Brain microvascular endothelial cell (primary cell): ENCODE measurements around the gene C1orf146.

ENCODE experiments used
- DNase-seq: peaks from one replicate; pipeline ENCODE4 v3.0.0-alpha.2; 2020
- H3K27ac ChIP-seq: fragments of 250-450 bp; sonication (Bioruptor Pico); 2 replicates; pipeline ENCODE4 v1.5.1; 2020; ENCODE audit warnings: mild to moderate bottlenecking, moderate library complexity
- H3K27me3 ChIP-seq: fragments of 250-450 bp; sonication (Bioruptor Pico); replicated peaks from 2 replicates; pipeline ENCODE4 v1.5.1; 2020; ENCODE audit warnings: mild to moderate bottlenecking
- H3K36me3 ChIP-seq: fragments of 250-450 bp; sonication (Bioruptor Pico); replicated peaks from 2 replicates; pipeline ENCODE4 v1.5.1; 2020; ENCODE audit warnings: mild to moderate bottlenecking
- H3K4me3 ChIP-seq: 2 replicates; pipeline ENCODE4 v1.5.1; 2011; ENCODE audit warnings: low read depth, mild to moderate bottlenecking, control low read depth, low read length, moderate library complexity
- in situ Hi-C: cut with HindIII; loops from 2 replicates; pipeline ENCODE4 v1.10.0; 2017; ENCODE audit warnings: low sequenced_read_pairs, low pct_ligation_motif_present
- TF ChIP-seq, protein P1 (sequence below): IDR thresholded peaks from 2 replicates; pipeline ENCODE4 v1.5.1; 2011; ENCODE audit warnings: low read depth, mild to moderate bottlenecking, moderate library complexity, low read length, control low read depth, inconsistent platforms; ENCODE audit errors: missing control alignments

C1orf146 gene

GRCh38 chr1:92210701-92211100 is 7.0 kb upstream of the C1orf146 start:
- peak; percentile 42 for DNase-seq
- Histone ChIP-seq H3K27me3 (no peaks in the 10 kb centered on the region), H3K36me3 (no peaks in the 10 kb centered on the region), H3K27ac (peak overlapping the region; percentile 81), H3K4me3 (no peak overlapping the region)
- TF ChIP-seq, protein P1, sequence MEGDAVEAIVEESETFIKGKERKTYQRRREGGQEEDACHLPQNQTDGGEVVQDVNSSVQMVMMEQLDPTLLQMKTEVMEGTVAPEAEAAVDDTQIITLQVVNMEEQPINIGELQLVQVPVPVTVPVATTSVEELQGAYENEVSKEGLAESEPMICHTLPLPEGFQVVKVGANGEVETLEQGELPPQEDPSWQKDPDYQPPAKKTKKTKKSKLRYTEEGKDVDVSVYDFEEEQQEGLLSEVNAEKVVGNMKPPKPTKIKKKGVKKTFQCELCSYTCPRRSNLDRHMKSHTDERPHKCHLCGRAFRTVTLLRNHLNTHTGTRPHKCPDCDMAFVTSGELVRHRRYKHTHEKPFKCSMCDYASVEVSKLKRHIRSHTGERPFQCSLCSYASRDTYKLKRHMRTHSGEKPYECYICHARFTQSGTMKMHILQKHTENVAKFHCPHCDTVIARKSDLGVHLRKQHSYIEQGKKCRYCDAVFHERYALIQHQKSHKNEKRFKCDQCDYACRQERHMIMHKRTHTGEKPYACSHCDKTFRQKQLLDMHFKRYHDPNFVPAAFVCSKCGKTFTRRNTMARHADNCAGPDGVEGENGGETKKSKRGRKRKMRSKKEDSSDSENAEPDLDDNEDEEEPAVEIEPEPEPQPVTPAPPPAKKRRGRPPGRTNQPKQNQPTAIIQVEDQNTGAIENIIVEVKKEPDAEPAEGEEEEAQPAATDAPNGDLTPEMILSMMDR = no peak
- in situ Hi-C loops = no loop called here

DNA sequence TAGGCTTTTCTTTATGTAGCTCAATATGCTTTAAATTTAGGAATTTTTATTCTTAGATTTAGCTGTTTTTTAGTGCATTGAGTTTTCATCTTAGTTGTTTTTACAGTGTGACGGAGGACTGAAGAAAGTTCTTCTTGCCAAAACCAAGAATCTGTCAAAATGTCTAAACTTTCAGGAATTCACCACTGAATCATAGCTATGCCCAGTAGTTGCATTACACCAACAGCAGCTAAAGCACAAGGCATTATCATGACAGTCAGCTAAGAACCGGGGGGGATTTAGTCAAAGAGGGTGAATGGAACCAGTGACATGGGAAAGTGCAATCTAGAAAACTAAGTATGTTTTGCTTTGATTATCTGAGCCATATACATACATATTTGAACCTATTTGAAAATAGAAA is 6.5 kb upstream of the C1orf146 start:
- H3K27ac ChIP-seq = peak overlapping the region; percentile 81
- in situ Hi-C loops = no loop called here

GRCh38 chr1:92218559-92218958 is 844 bp downstream of the C1orf146 start:
- Histone ChIP-seq H3K27ac (no peak overlapping the region), H3K4me3 (no peak overlapping the region), H3K27me3 (no peaks in the 10 kb centered on the region), H3K36me3 (no peaks in the 10 kb centered on the region)
- in situ Hi-C loops = no loop called here
- no peak for DNase-seq
- TF ChIP-seq, protein P1 = no peak

More for the DNA sequence above, 6.5 kb upstream of the C1orf146 start:
- DNase-seq = peak; percentile 82
- H3K4me3 ChIP-seq = no peak overlapping the region
- no peaks in the 10 kb centered on the region for H3K27me3 ChIP-seq
- H3K36me3 ChIP-seq = no peaks in the 10 kb centered on the region
- TF ChIP-seq, protein P1 = no peak

DNA sequence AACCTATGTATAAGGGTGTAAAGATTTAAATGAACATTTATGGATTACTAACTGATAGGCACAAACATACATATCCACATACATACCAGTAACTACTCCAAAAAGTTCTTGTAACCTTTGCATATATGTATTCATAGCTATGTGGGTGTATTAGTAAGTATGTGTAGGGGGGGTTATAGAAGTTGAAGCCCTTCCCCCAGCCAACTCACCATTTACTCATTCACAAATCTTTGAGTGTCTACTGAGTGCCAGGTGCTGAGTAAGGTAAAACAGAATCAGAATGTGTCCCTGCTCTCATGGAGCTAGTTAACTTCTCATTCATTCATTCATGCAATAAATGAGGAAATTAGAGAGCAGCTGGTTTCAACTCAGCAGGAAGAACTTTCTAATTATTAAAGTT is 1.3 kb downstream of the C1orf146 start:
- in situ Hi-C loops = no loop called here
- H3K36me3 ChIP-seq = no peaks in the 10 kb centered on the region
- H3K27me3 ChIP-seq = no peaks in the 10 kb centered on the region
- TF ChIP-seq, protein P1 = no peak
- H3K27ac ChIP-seq = no peak overlapping the region
- H3K4me3 ChIP-seq = no peak overlapping the region
- DNase-seq = no peak

- Histone ChIP-seq H3K36me3 (no peaks in the 10 kb centered on the region), H3K27ac (no peak overlapping the region), H3K27me3 (no peaks in the 10 kb centered on the region), H3K4me3 (no peak overlapping the region)
- TF ChIP-seq, protein P1 = no peak
- DNase-seq = no peak
- in situ Hi-C loops = no loop called here
Observed at GRCh38 chr1:92228401-92228800, 10.7 kb downstream of the C1orf146 start.

- no peaks in the 10 kb centered on the region for H3K36me3 ChIP-seq
- in situ Hi-C loops = no loop called here
- TF ChIP-seq, protein P1 = no peak
- no peak overlapping the region for H3K27ac ChIP-seq
- no peaks in the 10 kb centered on the region for H3K27me3 ChIP-seq
- no peak for DNase-seq
- no peak overlapping the region for H3K4me3 ChIP-seq
Observed at GRCh38 chr1:92230736-92231135, 13.0 kb downstream of the C1orf146 start.
